Transverse colon (tissue), 4 donors: ENCODE data around the gene SLC4A5. TPM values are rescaled to one million over a fixed set of nuclear protein-coding genes. Genes with fewer than 3 reads are reported as not detected.
"Not testable (repeated sequence)": the region's sequence is repeated elsewhere in the genome, so short reads cannot be mapped to it uniquely, and the experiment has no call there.

ENCODE experiments used
- DNase-seq: peaks from one replicate; pipeline ENCODE4 v3.0.0-alpha.2; 2019
- H3K27ac ChIP-seq, 4 donors: fragments of 200-600 bp; sonication (generic); 2 replicates each; pipeline ENCODE4 v1.5.1; 2016 to 2018; ENCODE audit warnings: inconsistent platforms in 4 of 4
- H3K27me3 ChIP-seq: fragments of 200-600 bp; sonication (generic); 2 replicates; pipeline ENCODE4 v1.5.1; 2017; ENCODE audit warnings: inconsistent platforms
- H3K36me3 ChIP-seq, 4 donors: fragments of 200-600 bp; sonication (generic); 2 replicates each; pipeline ENCODE4 v1.5.1; 2017 to 2019; ENCODE audit warnings: inconsistent platforms in 4 of 4
- H3K4me1 ChIP-seq, 4 donors: fragments of 200-600 bp; sonication (generic); 2 replicates each; pipeline ENCODE4 v1.5.1; 2017 to 2020; ENCODE audit warnings: inconsistent platforms in 4 of 4
- H3K4me3 ChIP-seq, 4 donors: fragments of 200-600 bp; sonication (generic); 1 replicate in 1 of 4; 2 replicates in 3 of 4; pipeline versions ENCODE4 v1.5.1 to v1.6.1; 2017 to 2019; ENCODE audit warnings: inconsistent platforms in 4 of 4
- H3K9me3 ChIP-seq, 2 donors: fragments of 200-600 bp; sonication (generic); 2 replicates each; pipeline ENCODE4 v1.5.1; 2017 to 2019; ENCODE audit warnings: inconsistent platforms in 2 of 2
- CTCF ChIP-seq, 5 experiments: fragments of 200-600 bp in 3 of 5; fragments of 450-650 bp in 2 of 5; sonication (generic) in 3 of 5; IDR thresholded peaks; 1 replicate in 2 of 5; 2 replicates in 3 of 5; pipeline ENCODE4 v1.5.1; 2016 to 2017; ENCODE audit warnings: antibody characterized with exemption in 5 of 5, inconsistent platforms in 3 of 5, mild to moderate bottlenecking in 2 of 5, moderate library complexity in 1 of 5
- EP300 ChIP-seq: sonication (generic); formaldehyde crosslinking; IDR thresholded peaks from one replicate; pipeline ENCODE4 v1.6.1; 2017; ENCODE audit warnings: antibody characterized with exemption, low read depth
- POLR2A ChIP-seq: fragments of 450-650 bp; IDR thresholded peaks from one replicate; pipeline ENCODE4 v1.6.1; 2016; ENCODE audit warnings: antibody characterized with exemption, mild to moderate bottlenecking, moderate library complexity
- POLR2AphosphoS5 ChIP-seq, 3 donors: sonication (generic); formaldehyde crosslinking; IDR thresholded peaks; one replicate each; pipeline ENCODE4 v1.6.1; 2016; ENCODE audit warnings: antibody characterized with exemption in 3 of 3
- WGBS, 2 donors: methylation state at CpG; one replicate each; pipeline ENCODE4 v1.1.5; 2018; ENCODE audit warnings: low coverage in 1 of 2; 5-methylcytosine and 5-hydroxymethylcytosine counted together
- in situ Hi-C, 4 donors: fragments of 200-750 bp; cut with MboI; loops; one replicate each; pipeline versions ENCODE4 v1.15.0 to v1.15.1; 2017; ENCODE audit warnings: low sequenced_read_pairs in 3 of 4, low pct_ligation_motif_present in 1 of 4, low pct_unique_long_range_greater_than_20kb in 1 of 4
- intact Hi-C: fragments of 100-400 bp; cut with DNase I; formaldehyde crosslinking; loops from one replicate; pipeline ENCODE4 v1.15.1; 2023; ENCODE audit warnings: low total_unique reads
- total RNA-seq, 4 donors: library from RNA; depleted of rRNA; stranded (reverse); fragments of >200 nt; gene quantifications; one replicate each; pipeline ENCODE4 v1.1.0, GENCODE V29; 2016

The SLC4A5 gene
- total RNA-seq, 4 donors from 2014 or later: 0.37 to 6.1 (median 3.5) TPM

DNA sequence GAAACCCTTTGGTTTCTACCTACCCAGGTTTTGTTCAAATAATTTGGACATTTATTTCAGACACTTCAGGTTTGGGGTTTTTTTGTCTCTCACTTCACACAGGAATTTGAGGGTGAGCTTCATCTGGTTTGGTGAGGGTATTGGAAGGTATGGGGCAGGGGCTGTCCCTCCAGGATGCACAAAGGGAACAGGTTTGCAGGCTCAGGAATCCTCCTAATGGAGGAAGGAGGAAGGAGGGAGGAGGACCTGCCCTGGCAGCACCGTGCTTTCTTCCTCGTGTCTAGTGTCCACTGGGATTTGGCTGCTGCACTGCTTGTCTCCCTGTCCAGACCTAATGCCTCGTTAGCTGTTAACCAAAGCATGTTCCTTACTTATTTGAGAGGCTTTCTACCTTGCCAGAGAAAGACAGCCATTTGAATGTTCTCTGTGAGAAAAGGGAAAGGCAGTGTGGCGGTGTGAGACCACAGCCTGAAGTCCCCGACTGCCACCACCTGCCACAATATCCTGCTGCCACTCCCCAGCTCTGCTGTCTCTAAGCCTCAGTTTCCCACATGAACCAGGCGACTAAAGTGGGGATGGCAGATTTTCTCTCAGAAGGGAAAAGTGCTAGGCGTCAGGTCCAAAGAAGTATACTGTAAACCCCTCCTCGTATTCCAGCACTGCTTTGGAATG is 2.2 kb upstream of the SLC4A5 start:
- no peaks in the 10 kb centered on the region for H3K4me1 ChIP-seq
- WGBS, 2 donors: 73 to 97% methylated on average over 5 to 8 of the region's 8 CpGs
- DNase-seq: no peak
- in situ Hi-C loops: loop anchor here in 1 of 4 donors (25.0 kb wide), 1 partner anchor 533 kb away; no protein-coding TSS in a partner anchor
- H3K9me3 ChIP-seq: no peaks in the 10 kb centered on the region
- H3K27ac ChIP-seq: no peak overlapping the region
- H3K36me3 ChIP-seq: no peaks in the 10 kb centered on the region
- TF ChIP-seq POLR2A (no peak), POLR2AphosphoS5 (IDR thresholded peaks at IDR 0.05) (no peak)
- no peak overlapping the region for H3K4me3 ChIP-seq
- intact Hi-C loops: no loop called here
- no peaks in the 10 kb centered on the region for H3K27me3 ChIP-seq

- H3K36me3 ChIP-seq, H3K27ac ChIP-seq, H3K4me1 ChIP-seq, DNase-seq, H3K27me3 ChIP-seq, H3K4me3 ChIP-seq, H3K9me3 ChIP-seq: not testable (repeated sequence)
- in situ Hi-C loops: loop anchor here in 2 of 4 donors (10.0 to 25.0 kb wide), 3 partner anchors 71 to 524 kb away; no protein-coding TSS in a partner anchor
- WGBS, 2 donors: 71 to 89% methylated on average over 1 to 2 of the region's 2 CpGs
- intact Hi-C loops: loop anchor here (10.0 kb wide), 1 partner anchor 511 kb away; the partner anchor contains the start of gene STAMBP
Observed at GRCh38 chr2:74336227-74336626, 7.0 kb downstream of the SLC4A5 start.

GRCh38 chr2:74334931-74335333 is 8.3 kb downstream of the SLC4A5 start:
- 37% methylated on average over 3 of the region's 3 CpGs; no CpG with 5 or more reads in 1 of the 2 donors for WGBS, 2 donors
- Histone ChIP-seq H3K27ac (no peak overlapping the region), H3K27me3 (no peaks in the 10 kb centered on the region), H3K4me3 (no peak overlapping the region), H3K4me1 (no peaks in the 10 kb centered on the region), H3K36me3 (no peaks in the 10 kb centered on the region), H3K9me3 (no peaks in the 10 kb centered on the region)
- TF ChIP-seq POLR2AphosphoS5 (IDR thresholded peaks at IDR 0.05): no peak
- peak; percentile 80 to 98 (median 93) for TF ChIP-seq CTCF (IDR thresholded peaks at IDR 0.05)
- in situ Hi-C loops (loop anchor here in 2 of 4 donors (10.0 to 25.0 kb wide), 3 partner anchors 70 to 523 kb away; no protein-coding TSS in a partner anchor), intact Hi-C loops (loop anchor here (10.0 kb wide), 1 partner anchor 510 kb away; the partner anchor contains the start of gene STAMBP)
- DNase-seq: peak; percentile 86

GRCh38 chr2:74333896-74334586 is 9.2 kb downstream of the SLC4A5 start:
- Histone ChIP-seq H3K4me3 (no peak overlapping the region), H3K27ac (no peak overlapping the region), H3K9me3 (no peaks in the 10 kb centered on the region), H3K27me3 (no peaks in the 10 kb centered on the region), H3K4me1 (no peaks in the 10 kb centered on the region), H3K36me3 (no peaks in the 10 kb centered on the region)
- TF ChIP-seq CTCF (IDR thresholded peaks at IDR 0.05) (no peak), POLR2AphosphoS5 (IDR thresholded peaks at IDR 0.05) (no peak), EP300 (no peak), POLR2A (no peak)
- no peak for DNase-seq
- in situ Hi-C loops (loop anchor here in 2 of 4 donors (10.0 to 25.0 kb wide), 3 partner anchors 69 to 522 kb away; no protein-coding TSS in a partner anchor), intact Hi-C loops (loop anchor here (10.0 kb wide), 1 partner anchor 509 kb away; the partner anchor contains the start of gene STAMBP)
- 88 to 100% methylated on average over 2 to 6 of the region's 6 CpGs for WGBS, 2 donors

GRCh38 chr2:74333175-74333574 is 10.0 kb downstream of the SLC4A5 start:
- in situ Hi-C loops: loop anchor here in 2 of 4 donors (10.0 to 25.0 kb wide), 3 partner anchors 68 to 521 kb away; no protein-coding TSS in a partner anchor
- no peaks in the 10 kb centered on the region for H3K4me1 ChIP-seq
- 66 to 70% methylated on average over 2 to 3 of the region's 3 CpGs for whole genome bisulfite sequencing, 2 donors

More at GRCh38 chr2:74333175-74333574, 10.0 kb downstream of the SLC4A5 start:
- TF ChIP-seq POLR2AphosphoS5 (IDR thresholded peaks at IDR 0.05) (no peak), POLR2A (no peak), EP300 (no peak), CTCF (IDR thresholded peaks at IDR 0.05) (no peak)
- peak; percentile 24 for DNase-seq
- no peaks in the 10 kb centered on the region for H3K36me3 ChIP-seq
- intact Hi-C loops: loop anchor here (10.0 kb wide), 1 partner anchor 508 kb away; the partner anchor contains the start of gene STAMBP
- no peaks in the 10 kb centered on the region for H3K27me3 ChIP-seq
- H3K9me3 ChIP-seq: no peaks in the 10 kb centered on the region
- H3K4me3 ChIP-seq: no peak overlapping the region
- H3K27ac ChIP-seq: no peak overlapping the region
